Measurements from ENCODE around the gene MT1M. TPM values are rescaled to one million over a fixed set of nuclear protein-coding genes. Genes with fewer than 3 reads are reported as not detected.

MT1M gene
- total RNA-seq, 1 experiment from 2014 or later, result 1.8 TPM

DNA sequence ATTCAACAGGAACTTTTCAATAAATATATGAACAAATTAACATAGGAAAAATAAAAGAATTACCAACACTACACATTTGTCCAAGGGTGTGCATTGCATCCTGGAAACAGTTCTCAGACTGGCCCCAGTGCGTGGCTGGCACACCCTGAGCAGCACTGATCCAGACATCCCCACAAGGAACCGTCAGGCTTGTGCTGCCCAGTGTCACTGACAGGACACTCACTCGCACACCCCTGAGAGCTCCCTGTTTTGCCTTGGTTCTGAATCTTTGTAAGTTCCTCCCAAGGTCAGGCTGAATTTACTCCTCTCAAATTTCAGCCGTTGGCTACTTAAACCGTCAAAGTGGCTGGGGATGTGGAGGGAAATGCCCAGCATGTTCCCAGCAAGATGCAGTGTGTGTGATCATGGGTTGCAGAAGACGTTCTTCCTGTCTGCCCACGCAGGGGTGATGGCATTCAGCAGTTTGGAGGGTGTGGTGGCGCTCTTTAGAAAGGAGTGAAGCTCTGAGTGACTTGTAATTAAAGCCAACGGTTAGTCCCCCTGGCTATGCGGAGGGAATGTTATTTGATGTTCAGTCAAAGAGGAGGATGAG lies 22.3 kb upstream of the MT1M start:
- intact Hi-C loops (cut with micrococcal nuclease; ENCODE audit: unreplicated experiment), result no loop called here
- Histone ChIP-seq H3K36me3 (ENCODE audit: control insufficient read depth, insufficient read depth, low read length) (peaks cover 3% of the 10 kb centered on the region; the same call in 1 of the 2 replicates), H3K27me3 (ENCODE audit: control insufficient read depth, insufficient read depth, low read length) (no peaks in the 10 kb centered on the region), H3K27ac (ENCODE audit: low read length) (peak overlapping the region; percentile 94), H3K4me1 (ENCODE audit: control insufficient read depth, insufficient read depth, low read length) (peaks cover 70% of the 10 kb centered on the region), H3K9me3 (ENCODE audit: control insufficient read depth, insufficient read depth, low read depth, low read length) (no peaks in the 10 kb centered on the region), H3K4me3 (ENCODE audit: low read depth in 2 of 2, low read length in 2 of 2) (peak overlapping the region; percentile 78 to 87)
- ChIA-PET POLR2A (no interaction called here), CTCF (no interaction called here)
- DNase-seq (ENCODE audit: low read depth, low spot score) (no peak), ATAC-seq (peak; percentile 33)
- TF ChIP-seq, protein P1, sequence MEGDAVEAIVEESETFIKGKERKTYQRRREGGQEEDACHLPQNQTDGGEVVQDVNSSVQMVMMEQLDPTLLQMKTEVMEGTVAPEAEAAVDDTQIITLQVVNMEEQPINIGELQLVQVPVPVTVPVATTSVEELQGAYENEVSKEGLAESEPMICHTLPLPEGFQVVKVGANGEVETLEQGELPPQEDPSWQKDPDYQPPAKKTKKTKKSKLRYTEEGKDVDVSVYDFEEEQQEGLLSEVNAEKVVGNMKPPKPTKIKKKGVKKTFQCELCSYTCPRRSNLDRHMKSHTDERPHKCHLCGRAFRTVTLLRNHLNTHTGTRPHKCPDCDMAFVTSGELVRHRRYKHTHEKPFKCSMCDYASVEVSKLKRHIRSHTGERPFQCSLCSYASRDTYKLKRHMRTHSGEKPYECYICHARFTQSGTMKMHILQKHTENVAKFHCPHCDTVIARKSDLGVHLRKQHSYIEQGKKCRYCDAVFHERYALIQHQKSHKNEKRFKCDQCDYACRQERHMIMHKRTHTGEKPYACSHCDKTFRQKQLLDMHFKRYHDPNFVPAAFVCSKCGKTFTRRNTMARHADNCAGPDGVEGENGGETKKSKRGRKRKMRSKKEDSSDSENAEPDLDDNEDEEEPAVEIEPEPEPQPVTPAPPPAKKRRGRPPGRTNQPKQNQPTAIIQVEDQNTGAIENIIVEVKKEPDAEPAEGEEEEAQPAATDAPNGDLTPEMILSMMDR (IDR thresholded peaks at IDR 0.05), result no peak
- TF ChIP-seq, protein P2, sequence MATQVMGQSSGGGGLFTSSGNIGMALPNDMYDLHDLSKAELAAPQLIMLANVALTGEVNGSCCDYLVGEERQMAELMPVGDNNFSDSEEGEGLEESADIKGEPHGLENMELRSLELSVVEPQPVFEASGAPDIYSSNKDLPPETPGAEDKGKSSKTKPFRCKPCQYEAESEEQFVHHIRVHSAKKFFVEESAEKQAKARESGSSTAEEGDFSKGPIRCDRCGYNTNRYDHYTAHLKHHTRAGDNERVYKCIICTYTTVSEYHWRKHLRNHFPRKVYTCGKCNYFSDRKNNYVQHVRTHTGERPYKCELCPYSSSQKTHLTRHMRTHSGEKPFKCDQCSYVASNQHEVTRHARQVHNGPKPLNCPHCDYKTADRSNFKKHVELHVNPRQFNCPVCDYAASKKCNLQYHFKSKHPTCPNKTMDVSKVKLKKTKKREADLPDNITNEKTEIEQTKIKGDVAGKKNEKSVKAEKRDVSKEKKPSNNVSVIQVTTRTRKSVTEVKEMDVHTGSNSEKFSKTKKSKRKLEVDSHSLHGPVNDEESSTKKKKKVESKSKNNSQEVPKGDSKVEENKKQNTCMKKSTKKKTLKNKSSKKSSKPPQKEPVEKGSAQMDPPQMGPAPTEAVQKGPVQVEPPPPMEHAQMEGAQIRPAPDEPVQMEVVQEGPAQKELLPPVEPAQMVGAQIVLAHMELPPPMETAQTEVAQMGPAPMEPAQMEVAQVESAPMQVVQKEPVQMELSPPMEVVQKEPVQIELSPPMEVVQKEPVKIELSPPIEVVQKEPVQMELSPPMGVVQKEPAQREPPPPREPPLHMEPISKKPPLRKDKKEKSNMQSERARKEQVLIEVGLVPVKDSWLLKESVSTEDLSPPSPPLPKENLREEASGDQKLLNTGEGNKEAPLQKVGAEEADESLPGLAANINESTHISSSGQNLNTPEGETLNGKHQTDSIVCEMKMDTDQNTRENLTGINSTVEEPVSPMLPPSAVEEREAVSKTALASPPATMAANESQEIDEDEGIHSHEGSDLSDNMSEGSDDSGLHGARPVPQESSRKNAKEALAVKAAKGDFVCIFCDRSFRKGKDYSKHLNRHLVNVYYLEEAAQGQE (IDR thresholded peaks at IDR 0.05; ENCODE audit: insufficient read depth in 1 of 2, low read depth in 2 of 2, low read length in 1 of 2), result no peak
- TF ChIP-seq POLR2AphosphoS5 (IDR thresholded peaks at IDR 0.05; ENCODE audit: low read depth, low read length) (peak; percentile 53; the same call in 1 of the 2 replicates), TCF7L2 (IDR thresholded peaks at IDR 0.05; ENCODE audit: low read depth, low read length) (no peak), SIN3A (IDR thresholded peaks at IDR 0.05; ENCODE audit: borderline replicate concordance, insufficient read depth, low read depth, low read length) (peak; percentile 69; the same call in 1 of the 2 replicates)
- no TSS peak for BruUV-seq (replicated peaks)
- in situ Hi-C loops (cut with HindIII; ENCODE audit: low pct_unique_long_range_greater_than_20kb, low sequenced_read_pairs), result no loop called here

- H3K9me3 ChIP-seq (ENCODE audit: control insufficient read depth, insufficient read depth, low read depth, low read length), result no peaks in the 10 kb centered on the region
- intact Hi-C loops (cut with micrococcal nuclease; ENCODE audit: unreplicated experiment), result no loop called here
- in situ Hi-C loops (cut with HindIII; ENCODE audit: low pct_unique_long_range_greater_than_20kb, low sequenced_read_pairs), result no loop called here
- ChIA-PET CTCF (no interaction called here), POLR2A (no interaction called here)
- H3K4me1 ChIP-seq (ENCODE audit: control insufficient read depth, insufficient read depth, low read length), result peaks cover 69% of the 10 kb centered on the region
- DNase-seq (ENCODE audit: low read depth, low spot score) (no peak), ATAC-seq (no peak)
- TF ChIP-seq, protein P2 (IDR thresholded peaks at IDR 0.05; ENCODE audit: insufficient read depth in 1 of 2, low read depth in 2 of 2, low read length in 1 of 2), result no peak
- TF ChIP-seq TCF7L2 (IDR thresholded peaks at IDR 0.05; ENCODE audit: low read depth, low read length) (no peak), SIN3A (IDR thresholded peaks at IDR 0.05; ENCODE audit: borderline replicate concordance, insufficient read depth, low read depth, low read length) (no peak), POLR2AphosphoS5 (IDR thresholded peaks at IDR 0.05; ENCODE audit: low read depth, low read length) (no peak)
- TF ChIP-seq, protein P1 (IDR thresholded peaks at IDR 0.05), result no peak
- BruUV-seq (replicated peaks), result no TSS peak
- peak overlapping the region; percentile 94 for H3K27ac ChIP-seq (ENCODE audit: low read length)
- peaks cover 3% of the 10 kb centered on the region; the same call in 1 of the 2 replicates for H3K36me3 ChIP-seq (ENCODE audit: control insufficient read depth, insufficient read depth, low read length)
- peak overlapping the region in 1 of 2 experiments; percentile 87; a peak in 2 of 4 replicates for H3K4me3 ChIP-seq (ENCODE audit: low read depth in 2 of 2, low read length in 2 of 2)
- H3K27me3 ChIP-seq (ENCODE audit: control insufficient read depth, insufficient read depth, low read length), result no peaks in the 10 kb centered on the region
Measured at GRCh38 chr16:56610609-56611111, 21.8 kb upstream of the MT1M start.

All from Panc1 (cell line).